HG02884 (cell line): ENCODE results near the gene TCEA3.

Experiments
- ATAC-seq: cut with Tn5 transposase; IDR thresholded peaks from one replicate; pipeline ENCODE4 v1.9.1; 2021; ENCODE audit warnings: mild to moderate bottlenecking, moderate library complexity; ENCODE audit not compliant: unreplicated experiment

TCEA3 gene

DNA sequence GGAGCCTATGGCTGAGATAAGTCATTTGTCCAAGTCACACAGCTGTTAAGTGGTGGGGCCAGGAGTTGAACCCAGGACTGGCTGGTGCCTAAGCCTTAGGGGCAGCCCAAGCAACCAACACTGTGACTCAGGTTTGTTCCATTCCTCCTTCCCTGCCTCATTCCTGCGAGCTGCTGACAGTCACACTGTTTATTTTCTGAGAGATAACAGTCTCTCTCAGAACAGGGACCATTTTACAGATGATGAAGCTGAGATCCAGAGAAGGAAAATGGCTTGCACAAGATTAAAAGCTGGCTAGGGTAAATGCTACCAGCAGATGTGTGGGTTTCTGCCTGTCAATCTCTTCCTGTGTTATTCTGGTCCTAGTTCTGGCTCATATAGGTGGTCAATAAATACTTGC is 24.3 kb upstream of the TCEA3 start:
- no peak for ATAC-seq

DNA sequence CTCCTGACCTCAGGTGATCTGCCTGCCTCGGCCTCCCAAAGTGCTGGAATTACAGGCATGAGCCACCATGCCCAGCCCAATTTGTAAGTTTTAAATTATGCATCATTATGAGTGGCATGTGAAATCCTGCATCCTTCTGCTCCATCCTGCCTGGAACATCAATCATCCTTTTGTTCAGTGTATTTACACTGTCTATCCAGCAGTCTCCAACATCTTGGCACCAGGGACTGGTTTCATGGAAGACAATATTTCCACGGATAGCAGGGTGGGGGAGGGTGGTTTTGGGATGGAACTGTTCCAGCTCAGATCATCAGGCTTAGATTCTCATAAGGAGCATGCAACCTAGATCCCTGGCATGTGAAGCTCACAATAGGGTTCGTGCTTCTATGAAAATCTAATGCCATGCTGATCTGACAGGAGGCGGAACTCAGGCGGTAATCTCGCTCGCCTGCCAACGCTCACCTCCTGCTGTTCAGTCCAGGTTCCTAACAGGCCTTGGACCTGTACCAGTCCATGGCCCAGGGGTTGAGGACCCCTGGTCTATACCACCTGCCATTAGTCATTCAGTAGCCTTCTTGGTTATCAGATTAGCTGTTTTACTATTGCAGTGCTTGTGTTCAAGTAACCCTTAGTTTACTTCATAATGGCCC is 22.2 kb upstream of the TCEA3 start:
- ATAC-seq, result no peak

DNA sequence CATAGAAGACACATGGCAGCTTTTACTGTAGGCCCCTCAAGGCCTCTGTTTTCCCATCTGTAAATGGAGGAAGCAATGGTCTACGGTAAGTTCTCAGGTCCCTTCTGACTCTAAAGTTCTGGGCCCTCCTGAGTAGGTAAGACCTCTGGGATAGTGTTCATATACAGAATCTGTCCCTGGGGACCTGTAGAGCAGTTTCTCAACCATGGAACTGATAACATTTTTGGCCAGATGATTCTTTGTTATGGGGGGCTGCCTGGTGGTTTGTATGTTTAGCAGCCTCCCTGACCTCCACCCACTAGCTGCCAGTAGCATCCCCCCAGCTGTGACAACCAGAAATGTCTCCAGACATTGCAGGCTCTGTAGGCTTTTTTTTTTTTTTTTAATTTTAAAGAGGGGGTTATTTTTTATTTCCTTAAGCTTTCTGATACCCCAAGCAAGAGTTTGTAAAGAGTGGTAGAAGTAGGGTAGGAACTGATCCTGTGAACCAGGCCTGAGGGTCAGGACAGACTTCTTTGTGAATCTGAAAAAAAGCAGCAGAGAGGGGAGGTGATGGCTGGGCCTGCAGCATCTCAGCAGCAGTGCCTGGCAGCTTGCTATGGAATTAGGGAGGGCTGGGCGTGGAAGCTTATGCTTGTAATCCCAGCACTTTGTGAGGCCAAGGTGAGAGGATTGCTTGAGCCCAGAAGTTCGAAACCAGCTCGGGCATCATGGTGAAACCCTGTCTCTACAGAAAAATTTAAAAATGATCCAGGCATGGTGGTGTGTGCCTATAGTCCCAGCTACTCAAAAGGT is 20.2 kb upstream of the TCEA3 start:
- no peak for ATAC-seq

DNA sequence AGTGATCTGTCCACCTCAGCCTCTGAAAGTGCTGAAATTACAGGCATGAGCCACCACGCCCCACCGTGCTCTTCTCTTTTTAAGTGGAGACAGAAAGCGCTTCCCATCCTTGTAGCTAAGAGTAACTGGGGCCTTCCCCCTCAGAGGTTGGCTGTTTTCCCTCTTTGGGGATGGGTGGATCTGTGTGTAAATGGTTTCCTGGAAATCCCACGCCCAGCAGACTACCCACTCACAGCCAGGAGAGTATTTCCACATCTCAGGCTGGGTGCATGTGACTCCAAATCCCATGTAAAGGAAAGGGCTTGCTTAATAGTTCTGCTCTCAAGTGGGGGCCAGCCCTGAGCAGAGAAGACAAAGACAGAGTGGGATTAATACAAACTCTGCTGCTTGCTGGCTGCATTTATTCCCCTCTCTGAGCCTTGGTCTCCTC is 19.6 kb upstream of the TCEA3 start:
- no peak for ATAC-seq

DNA sequence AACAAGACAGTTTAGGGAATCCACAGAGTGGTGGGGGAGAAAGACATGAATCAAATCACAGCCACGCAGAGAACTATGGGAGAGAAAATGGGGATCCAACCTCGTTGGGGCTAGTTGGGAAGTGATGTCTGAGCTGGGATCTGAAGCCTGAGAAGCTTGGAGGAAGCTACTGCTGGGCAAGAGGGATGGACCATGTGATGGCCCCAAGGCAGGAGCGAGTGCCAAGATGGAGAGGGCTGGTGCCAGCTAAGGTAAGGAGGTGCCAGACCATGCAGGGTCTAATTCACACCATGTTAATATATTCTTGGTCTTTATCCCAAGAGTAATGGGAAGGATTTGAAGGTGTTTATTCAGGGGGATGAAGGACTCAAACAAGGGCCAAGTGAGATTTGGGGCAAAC is 18.2 kb upstream of the TCEA3 start:
- no peak for ATAC-seq

DNA sequence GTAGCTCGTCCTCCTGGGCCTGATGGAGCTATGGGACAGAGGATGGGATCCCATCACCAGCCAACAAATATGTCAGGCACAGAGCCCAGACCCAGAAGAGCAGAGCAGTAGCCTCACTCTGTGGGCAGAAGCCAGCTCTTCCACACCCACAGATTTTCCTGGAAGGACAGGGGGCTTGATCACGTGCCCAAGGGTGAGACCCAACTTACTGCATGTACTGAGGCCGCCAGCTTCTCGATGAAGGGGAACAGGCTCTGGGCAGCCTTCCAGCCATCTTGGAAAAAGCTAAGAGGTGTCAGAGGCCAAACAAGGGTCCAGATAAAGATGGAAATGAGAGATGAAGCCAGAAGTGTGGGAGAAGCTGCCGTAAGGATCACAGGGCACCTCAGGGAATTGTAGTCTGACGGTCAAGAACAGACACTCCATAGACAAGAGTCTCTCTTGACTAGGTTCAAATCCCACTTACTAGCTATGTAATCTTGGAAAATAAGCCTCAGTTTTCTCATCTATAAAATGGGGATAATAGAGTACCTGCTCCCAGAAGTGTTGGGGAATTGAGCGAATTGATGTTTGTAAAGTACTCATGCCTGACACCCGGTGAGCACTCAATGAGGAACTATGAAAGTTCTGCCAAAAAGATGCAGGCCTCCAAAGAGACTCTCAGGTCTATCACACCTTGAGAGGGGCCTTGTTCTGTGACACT is 17.0 kb upstream of the TCEA3 start:
- ATAC-seq, result no peak

DNA sequence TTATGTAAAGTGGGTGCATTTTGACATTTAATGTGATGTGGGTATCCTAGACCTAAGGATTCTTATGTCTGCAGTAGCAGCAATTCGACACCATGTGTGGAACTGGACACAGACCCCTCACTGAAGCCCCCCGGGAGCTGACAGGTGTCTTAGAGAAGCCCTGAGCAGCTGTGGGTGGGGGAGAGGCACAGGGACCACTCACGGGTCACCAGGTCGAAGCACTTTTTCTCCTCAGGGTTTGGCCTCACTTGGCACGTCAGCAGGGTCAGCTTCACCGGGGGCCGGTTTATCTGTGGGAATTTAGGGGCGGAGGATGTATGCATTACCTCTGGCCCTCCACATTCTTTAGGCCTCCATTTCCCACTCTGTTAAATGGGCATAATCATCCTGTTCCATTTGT is 14.0 kb upstream of the TCEA3 start:
- no peak for ATAC-seq

DNA sequence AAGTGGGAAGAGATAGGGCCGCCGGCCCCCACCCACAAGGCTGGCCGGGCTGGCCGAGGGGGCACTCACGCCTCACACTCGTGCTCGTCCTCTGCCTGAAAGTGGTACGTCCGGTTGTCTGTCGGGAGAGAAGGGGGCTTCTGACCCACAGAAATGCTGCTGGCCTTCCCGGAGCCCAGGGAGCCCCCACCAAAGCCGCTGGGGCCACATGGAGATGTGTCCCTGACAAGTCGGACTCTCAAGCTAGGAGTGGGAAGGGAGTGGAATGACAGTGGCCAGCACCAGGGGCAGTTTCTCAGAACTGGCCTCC is 12.8 kb upstream of the TCEA3 start:
- ATAC-seq, result no peak

DNA sequence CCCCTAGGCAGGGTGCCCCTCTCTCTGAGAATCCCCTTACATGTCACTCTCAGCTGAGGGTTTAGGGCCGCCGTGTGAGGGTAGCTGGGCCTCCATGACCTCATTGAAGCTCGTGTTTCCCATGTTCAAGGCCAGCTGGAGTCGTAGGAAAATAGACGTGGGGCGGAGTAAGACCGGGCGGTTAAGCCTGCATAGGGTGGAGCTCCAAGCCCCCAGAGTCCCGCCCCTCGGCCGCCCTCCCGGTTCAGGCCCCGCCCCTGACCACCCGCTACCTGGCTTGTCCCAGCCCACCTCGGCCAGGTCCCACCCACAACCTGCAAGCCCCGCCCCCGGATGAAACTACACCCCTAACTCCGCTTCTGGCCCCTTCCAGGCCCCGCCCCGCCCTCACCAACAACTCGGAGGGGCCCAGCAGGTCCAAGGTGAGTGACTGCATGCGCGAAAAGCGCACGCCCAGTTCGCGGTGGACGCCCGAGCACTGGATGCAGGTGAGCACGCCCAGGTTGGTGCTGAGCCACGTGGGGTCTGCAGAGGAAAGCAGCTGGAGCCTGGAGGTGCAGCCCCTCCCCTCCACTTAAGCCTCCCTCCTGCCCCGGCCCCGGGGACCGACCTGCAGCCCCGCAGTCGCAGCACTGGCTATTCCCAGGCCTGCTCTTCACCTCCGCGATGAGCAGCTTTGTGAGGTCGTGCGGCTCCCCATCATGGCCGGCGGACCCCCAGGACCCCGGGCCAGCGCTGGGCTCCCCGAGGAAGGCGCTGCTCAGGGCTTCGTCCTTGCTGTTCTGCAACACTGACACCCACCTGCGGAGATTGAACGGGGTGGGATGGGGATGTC is 12.2 kb upstream of the TCEA3 start:
- ATAC-seq, result no peak

DNA sequence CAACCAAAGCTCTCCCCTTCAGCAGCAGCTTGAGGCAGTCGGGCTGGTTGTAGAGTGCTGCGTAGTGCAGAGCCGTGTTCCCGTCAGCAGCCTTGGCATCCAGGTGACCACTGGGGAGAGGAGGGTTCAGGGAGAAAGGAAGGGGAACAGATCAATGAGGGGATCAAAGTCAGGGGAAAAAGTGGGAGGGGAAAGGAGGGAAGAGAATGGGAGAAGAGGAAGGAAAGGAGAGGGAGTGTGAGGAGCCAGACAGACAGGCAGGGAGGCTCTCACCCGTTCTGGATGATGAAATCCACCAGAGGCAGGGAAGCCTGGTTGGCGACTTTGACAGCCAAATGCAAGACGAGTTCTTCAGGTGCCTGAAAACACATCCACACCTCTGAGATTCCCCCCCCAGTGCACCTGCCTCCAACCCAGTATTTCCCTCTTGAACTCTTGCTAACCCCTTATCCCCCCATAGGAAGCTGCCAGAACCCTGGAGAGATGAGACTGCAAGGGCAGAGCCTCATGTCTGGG is 9.8 kb upstream of the TCEA3 start:
- ATAC-seq, result no peak

DNA sequence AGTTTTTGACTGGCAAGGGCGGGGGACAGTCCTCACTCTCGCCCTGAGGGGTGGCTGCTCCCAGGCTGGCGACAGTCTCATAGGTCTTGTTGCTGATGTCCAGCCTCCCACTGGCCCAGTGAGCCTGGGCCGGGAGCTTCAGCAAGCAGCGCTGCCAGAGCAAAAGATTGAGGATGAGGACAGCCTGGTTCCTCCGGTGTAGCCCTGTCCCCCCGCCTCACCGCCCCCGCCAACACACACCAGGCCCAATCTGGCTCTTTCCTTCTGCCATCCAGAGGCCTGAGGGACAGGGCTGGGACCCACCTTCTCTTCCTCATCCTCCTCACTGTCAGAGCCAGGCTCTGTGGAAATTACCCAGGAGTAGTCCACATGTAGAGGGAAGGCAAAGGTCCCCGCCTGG is 8.6 kb upstream of the TCEA3 start:
- ATAC-seq, result no peak

DNA sequence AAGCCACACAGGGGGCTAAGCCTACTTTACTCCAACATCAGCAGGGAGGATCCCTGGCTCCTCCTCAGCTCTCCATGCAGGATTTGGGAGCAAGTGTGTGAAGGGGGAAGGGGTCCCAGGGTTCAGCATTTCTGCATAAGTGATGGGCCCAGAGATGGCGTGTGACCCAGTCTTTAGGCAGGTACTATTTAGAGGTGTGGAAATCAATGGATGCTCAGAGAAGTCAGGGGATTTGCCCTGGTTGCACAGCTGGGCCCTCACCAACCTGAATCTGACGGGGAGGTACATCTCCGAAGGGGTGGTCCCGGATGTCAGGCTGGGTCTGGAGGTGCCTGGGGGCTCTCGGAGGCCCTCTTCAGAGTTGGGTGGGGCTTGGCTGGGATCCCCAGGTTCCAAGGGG is 6.9 kb upstream of the TCEA3 start:
- ATAC-seq, result no peak

DNA sequence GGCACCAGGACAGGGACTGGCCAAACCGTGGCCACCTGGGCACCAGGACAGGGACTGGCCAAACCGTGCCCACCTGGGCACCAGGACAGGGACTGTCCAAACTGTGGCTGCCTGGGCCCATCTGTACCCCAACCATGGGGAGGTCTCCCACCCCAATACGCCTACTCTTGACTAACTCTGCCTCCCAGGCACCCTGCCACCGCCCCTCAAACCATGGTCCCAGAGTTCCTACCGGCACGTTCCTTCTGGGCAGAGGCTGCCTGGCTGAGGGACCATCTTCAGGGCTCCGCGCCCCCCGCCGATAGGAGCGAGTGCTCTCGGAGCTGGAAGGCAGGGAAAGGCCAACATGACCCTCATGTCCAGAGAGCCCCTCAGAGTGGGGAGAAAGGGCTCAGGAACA is 6.3 kb upstream of the TCEA3 start:
- ATAC-seq, result no peak

DNA sequence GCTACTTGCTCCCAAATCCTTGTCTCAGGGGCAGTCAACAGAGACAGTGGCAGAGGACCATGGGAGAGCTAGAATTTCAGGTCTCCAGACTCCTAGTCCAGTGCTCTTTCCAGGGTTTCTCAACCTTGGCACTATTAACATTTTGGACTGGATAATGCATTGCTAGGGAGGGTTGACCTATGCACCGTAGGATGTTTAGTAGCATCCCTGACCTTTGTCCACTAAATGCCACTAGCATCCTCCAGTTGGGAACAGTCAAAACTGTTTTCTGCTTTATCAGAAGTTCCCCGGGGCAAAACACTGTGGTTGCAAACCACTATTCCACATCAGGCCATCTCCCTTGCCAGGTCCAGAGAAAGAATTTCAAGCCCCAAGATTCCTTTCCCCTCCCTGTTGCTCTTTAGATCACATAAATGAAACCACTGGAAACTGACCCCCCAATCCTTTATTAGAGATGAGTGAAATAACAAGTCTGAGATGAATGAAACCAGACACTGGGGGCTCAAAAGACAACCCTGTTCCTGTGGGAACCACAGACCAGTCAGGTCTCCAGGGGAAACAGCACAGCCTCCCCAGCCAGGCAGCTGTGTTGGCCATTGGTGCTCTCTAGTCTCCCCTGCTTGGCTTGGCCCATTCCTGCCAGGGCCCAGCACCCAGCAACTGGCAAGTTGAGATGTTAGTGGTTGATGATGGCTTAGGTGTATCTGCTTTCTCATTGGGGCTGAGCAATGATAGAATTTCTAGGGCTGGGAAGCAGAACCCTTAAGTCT is 3.8 kb upstream of the TCEA3 start:
- no peak for ATAC-seq

DNA sequence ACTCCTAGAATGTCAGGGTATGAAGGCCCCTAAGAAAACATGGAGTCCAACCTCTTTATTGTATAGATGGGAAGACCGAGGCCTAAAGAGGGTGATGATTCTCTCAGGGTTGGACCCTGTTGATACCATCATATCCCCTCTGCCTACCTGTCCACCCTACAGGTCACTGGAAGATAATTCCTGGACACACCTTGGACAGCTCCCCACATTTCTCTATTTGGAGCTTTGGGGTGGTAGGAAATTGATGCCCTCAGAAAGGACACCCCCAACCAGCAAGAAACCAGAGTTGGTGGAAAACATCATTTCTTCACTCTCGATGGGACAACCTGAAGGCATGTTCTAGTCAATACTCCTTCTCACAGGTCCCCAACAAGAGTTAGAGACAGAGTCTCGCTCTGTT is 3.0 kb upstream of the TCEA3 start:
- ATAC-seq, result no peak

DNA sequence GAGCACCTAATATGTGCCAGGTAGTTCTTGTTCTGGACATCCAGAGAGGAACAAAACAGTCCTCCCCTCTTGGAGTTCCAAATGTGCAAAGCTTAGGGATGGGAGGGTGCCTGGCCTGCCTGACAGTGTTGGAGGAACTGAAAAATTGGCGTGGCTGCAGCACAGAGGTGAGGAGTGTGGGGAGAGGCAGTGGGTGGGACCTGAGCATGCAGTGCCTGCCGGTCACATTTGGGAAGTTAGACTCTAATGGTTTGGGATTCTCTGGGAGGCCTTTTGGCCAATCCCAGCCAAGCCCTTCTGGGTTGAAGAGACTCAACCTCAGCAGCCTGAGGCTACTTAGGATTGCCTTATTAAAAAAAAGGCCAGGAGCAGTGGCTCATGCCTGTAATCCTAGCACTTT is 2.3 kb upstream of the TCEA3 start:
- ATAC-seq, result no peak

DNA sequence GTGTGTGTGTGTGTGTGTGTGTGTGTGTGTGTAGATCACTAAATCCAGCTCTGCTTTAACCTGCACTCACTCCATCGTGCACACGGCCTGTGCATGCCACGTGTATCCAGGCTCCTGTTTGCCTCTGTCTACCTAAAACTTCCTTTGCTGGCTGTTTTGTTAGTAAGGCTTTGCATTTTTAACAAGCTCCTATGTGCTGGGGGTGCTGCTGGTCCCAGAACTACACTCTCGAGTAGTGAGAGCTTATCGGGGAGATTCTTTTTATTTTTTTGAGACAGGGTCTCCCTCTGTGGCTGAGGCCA is 596 bp upstream of the TCEA3 start:
- ATAC-seq, result no peak

DNA sequence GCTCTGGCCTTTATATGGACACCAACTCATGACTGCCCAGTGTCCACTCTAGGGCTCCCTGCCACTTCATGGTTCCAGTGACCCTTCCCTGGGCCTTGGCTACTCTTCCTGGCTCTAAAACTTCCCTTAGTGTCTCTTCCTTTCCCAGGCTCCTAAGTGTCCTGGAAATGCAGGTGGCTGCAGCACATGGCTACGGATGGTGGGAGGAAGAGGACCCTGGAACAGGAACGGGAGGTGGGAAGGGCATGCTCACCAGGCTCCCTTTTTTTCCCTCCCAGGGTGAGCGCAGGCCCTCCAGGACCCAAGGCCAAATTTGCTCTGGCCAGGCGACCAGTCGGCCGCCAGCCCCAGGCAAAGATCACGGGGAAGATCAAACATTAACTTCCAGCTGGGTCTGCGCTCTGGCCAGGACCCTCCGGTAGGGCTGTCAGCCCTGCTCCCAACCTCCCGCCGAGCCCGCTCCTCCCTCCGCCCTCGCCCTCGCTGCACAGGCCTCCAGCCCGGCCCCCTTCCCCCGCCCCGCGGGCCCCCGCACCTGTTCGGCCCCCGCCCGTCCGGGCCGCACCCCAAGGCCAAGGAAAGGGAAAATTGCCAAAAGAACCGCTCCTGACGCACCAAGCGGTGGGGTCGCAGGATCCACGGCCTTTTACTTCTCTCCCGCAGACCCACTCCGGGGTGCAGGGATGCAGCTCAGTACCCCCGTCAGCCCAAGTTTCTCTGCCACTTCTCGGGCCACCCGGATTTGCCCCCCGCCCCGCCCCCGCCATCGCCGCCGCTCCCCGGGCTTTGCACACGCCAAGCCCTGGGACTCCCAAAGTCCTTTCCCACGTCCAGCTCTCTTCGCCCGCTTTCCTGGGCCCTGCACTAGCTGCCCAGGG is 894 bp downstream of the TCEA3 start:
- ATAC-seq, result no peak

DNA sequence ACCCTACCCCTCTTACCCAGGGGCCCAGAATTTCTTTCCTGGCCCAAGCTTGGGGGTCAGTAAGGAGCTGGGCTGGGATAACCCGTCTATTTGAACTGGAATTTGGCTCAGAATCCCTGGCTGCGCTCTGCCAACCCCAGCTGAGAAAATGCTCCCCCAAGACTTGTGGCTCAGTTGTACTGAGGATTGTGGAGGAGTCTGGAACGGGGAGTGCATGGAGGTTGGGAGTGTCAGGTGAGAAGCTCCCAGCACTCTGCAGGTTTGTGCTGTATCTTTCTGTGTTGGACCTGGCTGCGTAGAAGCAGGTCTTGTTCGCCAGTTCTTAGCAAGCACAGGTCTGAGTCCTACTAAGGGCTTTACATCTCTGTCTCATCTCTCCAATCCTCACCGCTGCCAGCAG is 1.6 kb downstream of the TCEA3 start:
- no peak for ATAC-seq
